Osteoblast (primary cell): Measurements from ENCODE around the gene POLG2. TPM values are rescaled to one million over a fixed set of nuclear protein-coding genes. Genes with fewer than 3 reads are reported as not detected.

Experiments used
- DNase-seq: peaks from one replicate; pipeline ENCODE4 v3.0.0; 2011; ENCODE audit warnings: low spot score, mixed read lengths; ENCODE audit not compliant: insufficient read length; ENCODE audit errors: missing footprints
- H2AFZ ChIP-seq: 2 replicates; pipeline ENCODE4 v1.6.0; 2011; ENCODE audit warnings: mild to moderate bottlenecking, low read length
- H3K27ac ChIP-seq: 2 replicates; pipeline ENCODE4 v1.5.1; 2011; ENCODE audit warnings: mild to moderate bottlenecking, low read depth, low read length, moderate library complexity
- H3K27me3 ChIP-seq: 2 replicates; pipeline ENCODE4 v1.6.0; 2012; ENCODE audit warnings: mild to moderate bottlenecking, control low read depth, inconsistent platforms, low read length, moderate library complexity; ENCODE audit not compliant: insufficient read depth
- H3K36me3 ChIP-seq: 2 replicates; pipeline ENCODE4 v1.5.1; 2011; ENCODE audit warnings: mild to moderate bottlenecking, low read length, control low read depth, moderate library complexity; ENCODE audit not compliant: insufficient read depth
- H3K4me1 ChIP-seq: 2 replicates; pipeline ENCODE4 v1.5.1; 2011; ENCODE audit warnings: mild to moderate bottlenecking, low read length, control low read depth, moderate library complexity; ENCODE audit not compliant: insufficient read depth
- H3K4me2 ChIP-seq: 2 replicates; pipeline ENCODE4 v1.6.0; 2011; ENCODE audit warnings: mild to moderate bottlenecking, low read length; ENCODE audit not compliant: insufficient read depth
- H3K4me3 ChIP-seq: fragments of 200-600 bp; sonication (generic); 3 replicates; pipeline ENCODE4 v1.5.1; 2012; ENCODE audit warnings: mild to moderate bottlenecking, low read length, inconsistent platforms; ENCODE audit not compliant: insufficient read depth
- H3K79me2 ChIP-seq: 2 replicates; pipeline ENCODE4 v1.6.0; 2012; ENCODE audit warnings: mild to moderate bottlenecking, low read length, control low read depth, inconsistent platforms; ENCODE audit not compliant: insufficient read depth
- H3K9me3 ChIP-seq: 2 replicates; pipeline ENCODE4 v1.5.1; 2011; ENCODE audit warnings: low read depth, low read length, control low read depth
- H4K20me1 ChIP-seq: 2 replicates; pipeline ENCODE4 v1.6.0; 2012; ENCODE audit warnings: mild to moderate bottlenecking, low read length, control low read depth; ENCODE audit not compliant: insufficient read depth
- CTCF ChIP-seq: IDR thresholded peaks from 2 replicates; pipeline ENCODE4 v1.5.1; 2011; ENCODE audit warnings: mild to moderate bottlenecking, low read depth, low read length, moderate library complexity; ENCODE audit errors: extremely low read depth
- total RNA-seq: library from RNA; depleted of rRNA; stranded (reverse); fragments of >200 nt; gene quantifications from 2 replicates; pipeline ENCODE4 v1.2.3, GENCODE V29; 2012

The POLG2 gene
- total RNA-seq, 1 donor, result 7.2 TPM

- peak overlapping the region; percentile 6 for H3K4me2 ChIP-seq
Observed at GRCh38 chr17:64500487-64500859, 3.6 kb upstream of the POLG2 start.

GRCh38 chr17:64499805-64500486 is 3.1 kb upstream of the POLG2 start:
- H2AFZ ChIP-seq, result no peak overlapping the region
- H3K4me2 ChIP-seq, result peak overlapping the region; percentile 6
- peaks cover 70% of the 10 kb centered on the region for H4K20me1 ChIP-seq
- no peak overlapping the region for H3K4me3 ChIP-seq
- H3K4me1 ChIP-seq, result peaks cover 77% of the 10 kb centered on the region
- H3K9me3 ChIP-seq, result no peaks in the 10 kb centered on the region
- peaks cover 74% of the 10 kb centered on the region for H3K36me3 ChIP-seq
- no peaks in the 10 kb centered on the region for H3K27me3 ChIP-seq
- peaks cover 71% of the 10 kb centered on the region for H3K79me2 ChIP-seq
- no peak for TF ChIP-seq CTCF
- no peak for DNase-seq
- H3K27ac ChIP-seq, result peak overlapping the region; percentile 99

More at GRCh38 chr17:64500487-64500859, 3.6 kb upstream of the POLG2 start:
- Histone ChIP-seq H3K79me2 (peaks cover 71% of the 10 kb centered on the region), H3K4me3 (no peak overlapping the region), H3K27me3 (no peaks in the 10 kb centered on the region), H3K9me3 (no peaks in the 10 kb centered on the region), H4K20me1 (peaks cover 74% of the 10 kb centered on the region), H2AFZ (no peak overlapping the region), H3K4me1 (peaks cover 75% of the 10 kb centered on the region), H3K27ac (peak overlapping the region; percentile 99), H3K36me3 (peaks cover 77% of the 10 kb centered on the region)
- DNase-seq, result no peak
- TF ChIP-seq CTCF, result no peak

GRCh38 chr17:64498308-64499203 is 1.7 kb upstream of the POLG2 start:
- DNase-seq, result no peak
- peaks cover 65% of the 10 kb centered on the region for H3K79me2 ChIP-seq

More at GRCh38 chr17:64498308-64499203, 1.7 kb upstream of the POLG2 start:
- no peak overlapping the region for H3K4me3 ChIP-seq
- H3K4me1 ChIP-seq, result peaks cover 76% of the 10 kb centered on the region
- H3K27ac ChIP-seq, result peak overlapping the region; percentile 61
- H3K9me3 ChIP-seq, result no peaks in the 10 kb centered on the region
- peaks cover 56% of the 10 kb centered on the region for H4K20me1 ChIP-seq
- H2AFZ ChIP-seq, result no peak overlapping the region
- TF ChIP-seq CTCF, result no peak
- no peaks in the 10 kb centered on the region for H3K27me3 ChIP-seq
- peaks cover 61% of the 10 kb centered on the region for H3K36me3 ChIP-seq
- peak overlapping the region; percentile 98 for H3K4me2 ChIP-seq
